GM18519 (cell line): Measurements from ENCODE around the gene NIPAL4.

ENCODE experiments used
- ATAC-seq: cut with Tn5 transposase; IDR thresholded peaks from one replicate; pipeline ENCODE4 v1.9.1; 2021; ENCODE audit warnings: mild to moderate bottlenecking, moderate library complexity; ENCODE audit not compliant: unreplicated experiment, low FRiP score

Gene NIPAL4

GRCh38 chr5:157460921-157461792, 1.1 kb downstream of the NIPAL4 start:
- ATAC-seq, result no peak

GRCh38 chr5:157463081-157463480, 3.1 kb downstream of the NIPAL4 start:
- no peak for ATAC-seq

- ATAC-seq, result no peak
Measured at GRCh38 chr5:157463621-157464518, 3.9 kb downstream of the NIPAL4 start.

GRCh38 chr5:157464519-157465171, 4.6 kb downstream of the NIPAL4 start:
- ATAC-seq, result peak; percentile 98

- no peak for ATAC-seq
Measured at GRCh38 chr5:157468293-157468965, 8.4 kb downstream of the NIPAL4 start.

- ATAC-seq, result no peak
Measured at GRCh38 chr5:157469073-157469472, 9.1 kb downstream of the NIPAL4 start.

GRCh38 chr5:157469687-157470086, 9.7 kb downstream of the NIPAL4 start:
- ATAC-seq, result no peak

GRCh38 chr5:157470631-157471030, 10.6 kb downstream of the NIPAL4 start:
- no peak for ATAC-seq

- no peak for ATAC-seq
Measured at GRCh38 chr5:157471709-157472108, 11.7 kb downstream of the NIPAL4 start.

- ATAC-seq, result no peak
Measured at GRCh38 chr5:157473383-157474320, 13.6 kb downstream of the NIPAL4 start.

GRCh38 chr5:157475432-157475831, 15.4 kb downstream of the NIPAL4 start:
- ATAC-seq, result no peak

GRCh38 chr5:157476702-157477408, 16.8 kb downstream of the NIPAL4 start:
- peak; percentile 52 for ATAC-seq

GRCh38 chr5:157477814-157478494, 17.9 kb downstream of the NIPAL4 start:
- ATAC-seq, result no peak

- ATAC-seq, result no peak
Measured at GRCh38 chr5:157478726-157479125, 18.7 kb downstream of the NIPAL4 start.

GRCh38 chr5:157479166-157479565, 19.2 kb downstream of the NIPAL4 start:
- no peak for ATAC-seq

- ATAC-seq, result no peak
Measured at GRCh38 chr5:157479612-157480510, 19.8 kb downstream of the NIPAL4 start.

GRCh38 chr5:157481265-157481664, 21.3 kb downstream of the NIPAL4 start:
- no peak for ATAC-seq
